GM12878 (cell line): ENCODE results near the gene SUPT3H. TPM values are rescaled to one million over a fixed set of nuclear protein-coding genes. Genes with fewer than 3 reads are reported as not detected.

Experiments used
- ATAC-seq: fragments of 200-7000 bp; cut with Tn5 transposase; 3 replicates; pipeline ENCODE4 v1.9.1; 2020; ENCODE audit warnings: mild to moderate bottlenecking, moderate library complexity
- BruUV-seq: library from RNA; stranded (reverse); fragments of 400-500 nt; replicated peaks from 2 replicates; lab custom pipeline; 2021; lab: Mats Ljungman, UMichigan
- CTCF ChIA-PET: fragments of 300-600 bp; sonication (Branson Sonifier 250); formaldehyde crosslinking; extraction: SDS; loops from one replicate; lab custom pipeline; 2021; ENCODE audit warnings: inconsistent platforms; lab: Yijun Ruan, JAX
- POLR2A ChIA-PET: fragments of 350-600 bp; formaldehyde crosslinking; extraction: SDS; loops from one replicate; lab custom pipeline; 2021; ENCODE audit warnings: inconsistent platforms; lab: Charles Lee
- RAD21 ChIA-PET: fragments of 300-600 bp; sonication (Branson Sonifier 250); formaldehyde crosslinking; loops from one replicate; lab custom pipeline; 2023; ENCODE audit warnings: antibody characterized with exemption; ENCODE audit not compliant: unreplicated experiment; lab: Charles Lee
- SMC1A ChIA-PET: fragments of 300-600 bp; sonication (Branson Sonifier 250); formaldehyde crosslinking; loops from one replicate; lab custom pipeline; 2023; ENCODE audit not compliant: unreplicated experiment, uncharacterized antibody; lab: Charles Lee
- DNase-seq: peaks from one replicate; pipeline ENCODE4 v3.0.0-alpha.2; 2011; ENCODE audit warnings: low read depth, low spot score
- FAIRE-seq: peaks from 3 replicates; lab custom pipeline; 2011; peaks lifted over from hg19 to GRCh38; lab: Jason Lieb, UNC
- H2AFZ ChIP-seq: 2 replicates; pipeline ENCODE4 v1.6.0; 2011; ENCODE audit warnings: low read depth, low read length, control low read depth; ENCODE audit not compliant: control insufficient read depth
- H3K27ac ChIP-seq: 2 replicates; pipeline ENCODE4 v1.5.1; 2011; ENCODE audit warnings: control low read depth; ENCODE audit not compliant: control insufficient read depth, insufficient read depth
- H3K27me3 ChIP-seq, 2 experiments: replicated peaks in 1 of 2; 2 replicates each; pipeline versions ENCODE4 v1.6.0 to v1.6.1; 2011; ENCODE audit warnings: low read length in 1 of 2; ENCODE audit not compliant: control insufficient read depth in 2 of 2, insufficient read depth in 2 of 2
- H3K36me3 ChIP-seq, 2 experiments: 2 replicates each; pipeline ENCODE4 v1.5.1; 2011; ENCODE audit warnings: low read length in 1 of 2; ENCODE audit not compliant: control insufficient read depth in 2 of 2, insufficient read depth in 2 of 2
- H3K4me1 ChIP-seq: 2 replicates; pipeline ENCODE4 v1.6.1; 2011; ENCODE audit warnings: mild to moderate bottlenecking, low read length, moderate library complexity, mixed read lengths; ENCODE audit not compliant: control insufficient read depth, insufficient read depth
- H3K4me2 ChIP-seq: 2 replicates; pipeline ENCODE4 v1.6.0; 2011; ENCODE audit warnings: control low read depth; ENCODE audit not compliant: control insufficient read depth, insufficient read depth
- H3K4me3 ChIP-seq: fragments of 200-600 bp; sonication (generic); 2 replicates; pipeline ENCODE4 v1.5.1; 2016
- H3K79me2 ChIP-seq: 2 replicates; pipeline ENCODE4 v1.6.0; 2011; ENCODE audit warnings: low read length; ENCODE audit not compliant: control insufficient read depth, insufficient read depth
- H3K9ac ChIP-seq: 2 replicates; pipeline ENCODE4 v1.8.0; 2011; ENCODE audit warnings: low read length, control low read depth, mixed read lengths; ENCODE audit not compliant: control insufficient read depth, insufficient read depth
- H3K9me3 ChIP-seq: replicated peaks from 3 replicates; pipeline ENCODE4 v1.5.1; 2011; ENCODE audit warnings: mild to moderate bottlenecking, low read length; ENCODE audit not compliant: control insufficient read depth, insufficient read depth
- H4K20me1 ChIP-seq: 2 replicates; pipeline ENCODE4 v1.6.0; 2011; ENCODE audit not compliant: control insufficient read depth, insufficient read depth
- BRCA1 ChIP-seq: IDR thresholded peaks from 2 replicates; pipeline ENCODE4 v1.6.1; 2011; ENCODE audit warnings: low read depth, low read length, improper control_type of control experiment
- SMARCA5 ChIP-seq: fragments of 450-650 bp; IDR thresholded peaks from 2 replicates; pipeline ENCODE4 v1.6.1; 2017; ENCODE audit warnings: mild to moderate bottlenecking
- WGBS: methylation state at CpG from one replicate; pipeline ENCODE4 v1.1.6; 2016; ENCODE audit warnings: low lambda C conversion rate; ENCODE audit not compliant: insufficient replicate concordance, insufficient coverage; ENCODE audit errors: missing lambda C conversion rate; 5-methylcytosine and 5-hydroxymethylcytosine counted together
- in situ Hi-C: fragments of 300-500 bp; cut with MboI; formaldehyde crosslinking; loops from 9 replicates; pipeline ENCODE4 v1.14.3; 2018; ENCODE audit warnings: mixed read lengths
- intact Hi-C: fragments of 100-400 bp; cut with micrococcal nuclease; formaldehyde crosslinking; loops from one replicate; pipeline ENCODE4 v1.14.2; 2022; ENCODE audit not compliant: unreplicated experiment
- polyA plus RNA-seq, 11 experiments: library from polyadenylated mRNA; depleted of rRNA in 4 of 11; unstranded in 6 of 11; stranded (reverse) in 5 of 11; fragments of >200 nt; fragmentation: Nextera tagmentation in 4 of 11; fragmentation: Illumina TruSeq in 1 of 11; extraction: Ambion mirVana in 4 of 11; extraction: Trizol in 1 of 11; gene quantifications; 1 replicate in 1 of 11; 2 replicates in 10 of 11; pipeline versions ENCODE4 v1.2.1 to v1.2.3, GENCODE V29; 2011 to 2016; ENCODE audit warnings: inconsistent platforms in 2 of 11, missing spikeins in 2 of 11, low read depth in 1 of 11
- total RNA-seq, 4 experiments: library from RNA; depleted of rRNA in 3 of 4; stranded (reverse); fragments of >200 nt in 3 of 4; fragmentation: Illumina TruSeq in 1 of 4; extraction: Trizol in 1 of 4; gene quantifications; 2 replicates each; pipeline versions ENCODE4 v1.2.1 to v1.2.3, GENCODE V29; 2013 to 2021
- TF ChIP-seq, protein P1 (sequence below): IDR thresholded peaks from 2 replicates; pipeline ENCODE4 v1.6.1; 2012; ENCODE audit warnings: low read length, inconsistent platforms
- TF ChIP-seq, protein P2 (sequence below): fragments of 450-650 bp; IDR thresholded peaks from 2 replicates; pipeline ENCODE4 v1.6.1; 2017; ENCODE audit warnings: mild to moderate bottlenecking, moderate library complexity
- TF ChIP-seq, protein P3 (sequence below): fragments of 450-650 bp; IDR thresholded peaks from 2 replicates; pipeline ENCODE4 v1.6.1; 2016; ENCODE audit warnings: mild to moderate bottlenecking, moderate library complexity, borderline replicate concordance

The SUPT3H gene
- total and polyA plus RNA-seq, 10 of the 15 experiments (the other 5 are each of a cell fraction or from before 2014, with no cell fraction given): 0.51 to 3.7 (median 2.0) TPM

DNA sequence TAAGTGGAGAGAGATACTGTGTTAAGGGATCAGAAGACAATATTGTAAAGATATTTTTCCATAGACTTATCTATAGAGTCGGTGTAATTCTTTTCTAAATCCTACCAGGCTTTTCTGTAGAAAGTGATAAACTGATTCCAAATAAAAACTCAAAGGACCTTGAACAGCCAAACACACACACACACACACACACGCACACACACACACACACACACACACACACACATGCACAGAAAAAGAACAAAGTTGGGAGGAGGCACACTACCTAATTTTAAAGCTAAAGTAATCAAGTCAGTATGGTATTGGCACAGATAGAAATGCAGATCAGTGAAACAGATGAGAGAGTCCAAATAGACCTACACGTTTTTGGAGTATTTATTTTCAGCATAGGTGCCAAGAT is 534.0 kb downstream of the SUPT3H start:
- TF ChIP-seq BRCA1 (no peak), SMARCA5 (no peak)
- TF ChIP-seq, protein P1, sequence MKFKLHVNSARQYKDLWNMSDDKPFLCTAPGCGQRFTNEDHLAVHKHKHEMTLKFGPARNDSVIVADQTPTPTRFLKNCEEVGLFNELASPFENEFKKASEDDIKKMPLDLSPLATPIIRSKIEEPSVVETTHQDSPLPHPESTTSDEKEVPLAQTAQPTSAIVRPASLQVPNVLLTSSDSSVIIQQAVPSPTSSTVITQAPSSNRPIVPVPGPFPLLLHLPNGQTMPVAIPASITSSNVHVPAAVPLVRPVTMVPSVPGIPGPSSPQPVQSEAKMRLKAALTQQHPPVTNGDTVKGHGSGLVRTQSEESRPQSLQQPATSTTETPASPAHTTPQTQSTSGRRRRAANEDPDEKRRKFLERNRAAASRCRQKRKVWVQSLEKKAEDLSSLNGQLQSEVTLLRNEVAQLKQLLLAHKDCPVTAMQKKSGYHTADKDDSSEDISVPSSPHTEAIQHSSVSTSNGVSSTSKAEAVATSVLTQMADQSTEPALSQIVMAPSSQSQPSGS: no peak
- TF ChIP-seq, protein P2, sequence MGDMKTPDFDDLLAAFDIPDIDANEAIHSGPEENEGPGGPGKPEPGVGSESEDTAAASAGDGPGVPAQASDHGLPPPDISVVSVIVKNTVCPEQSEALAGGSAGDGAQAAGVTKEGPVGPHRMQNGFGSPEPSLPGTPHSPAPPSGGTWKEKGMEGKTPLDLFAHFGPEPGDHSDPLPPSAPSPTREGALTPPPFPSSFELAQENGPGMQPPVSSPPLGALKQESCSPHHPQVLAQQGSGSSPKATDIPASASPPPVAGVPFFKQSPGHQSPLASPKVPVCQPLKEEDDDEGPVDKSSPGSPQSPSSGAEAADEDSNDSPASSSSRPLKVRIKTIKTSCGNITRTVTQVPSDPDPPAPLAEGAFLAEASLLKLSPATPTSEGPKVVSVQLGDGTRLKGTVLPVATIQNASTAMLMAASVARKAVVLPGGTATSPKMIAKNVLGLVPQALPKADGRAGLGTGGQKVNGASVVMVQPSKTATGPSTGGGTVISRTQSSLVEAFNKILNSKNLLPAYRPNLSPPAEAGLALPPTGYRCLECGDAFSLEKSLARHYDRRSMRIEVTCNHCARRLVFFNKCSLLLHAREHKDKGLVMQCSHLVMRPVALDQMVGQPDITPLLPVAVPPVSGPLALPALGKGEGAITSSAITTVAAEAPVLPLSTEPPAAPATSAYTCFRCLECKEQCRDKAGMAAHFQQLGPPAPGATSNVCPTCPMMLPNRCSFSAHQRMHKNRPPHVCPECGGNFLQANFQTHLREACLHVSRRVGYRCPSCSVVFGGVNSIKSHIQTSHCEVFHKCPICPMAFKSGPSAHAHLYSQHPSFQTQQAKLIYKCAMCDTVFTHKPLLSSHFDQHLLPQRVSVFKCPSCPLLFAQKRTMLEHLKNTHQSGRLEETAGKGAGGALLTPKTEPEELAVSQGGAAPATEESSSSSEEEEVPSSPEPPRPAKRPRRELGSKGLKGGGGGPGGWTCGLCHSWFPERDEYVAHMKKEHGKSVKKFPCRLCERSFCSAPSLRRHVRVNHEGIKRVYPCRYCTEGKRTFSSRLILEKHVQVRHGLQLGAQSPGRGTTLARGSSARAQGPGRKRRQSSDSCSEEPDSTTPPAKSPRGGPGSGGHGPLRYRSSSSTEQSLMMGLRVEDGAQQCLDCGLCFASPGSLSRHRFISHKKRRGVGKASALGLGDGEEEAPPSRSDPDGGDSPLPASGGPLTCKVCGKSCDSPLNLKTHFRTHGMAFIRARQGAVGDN: no peak
- TF ChIP-seq, protein P3, sequence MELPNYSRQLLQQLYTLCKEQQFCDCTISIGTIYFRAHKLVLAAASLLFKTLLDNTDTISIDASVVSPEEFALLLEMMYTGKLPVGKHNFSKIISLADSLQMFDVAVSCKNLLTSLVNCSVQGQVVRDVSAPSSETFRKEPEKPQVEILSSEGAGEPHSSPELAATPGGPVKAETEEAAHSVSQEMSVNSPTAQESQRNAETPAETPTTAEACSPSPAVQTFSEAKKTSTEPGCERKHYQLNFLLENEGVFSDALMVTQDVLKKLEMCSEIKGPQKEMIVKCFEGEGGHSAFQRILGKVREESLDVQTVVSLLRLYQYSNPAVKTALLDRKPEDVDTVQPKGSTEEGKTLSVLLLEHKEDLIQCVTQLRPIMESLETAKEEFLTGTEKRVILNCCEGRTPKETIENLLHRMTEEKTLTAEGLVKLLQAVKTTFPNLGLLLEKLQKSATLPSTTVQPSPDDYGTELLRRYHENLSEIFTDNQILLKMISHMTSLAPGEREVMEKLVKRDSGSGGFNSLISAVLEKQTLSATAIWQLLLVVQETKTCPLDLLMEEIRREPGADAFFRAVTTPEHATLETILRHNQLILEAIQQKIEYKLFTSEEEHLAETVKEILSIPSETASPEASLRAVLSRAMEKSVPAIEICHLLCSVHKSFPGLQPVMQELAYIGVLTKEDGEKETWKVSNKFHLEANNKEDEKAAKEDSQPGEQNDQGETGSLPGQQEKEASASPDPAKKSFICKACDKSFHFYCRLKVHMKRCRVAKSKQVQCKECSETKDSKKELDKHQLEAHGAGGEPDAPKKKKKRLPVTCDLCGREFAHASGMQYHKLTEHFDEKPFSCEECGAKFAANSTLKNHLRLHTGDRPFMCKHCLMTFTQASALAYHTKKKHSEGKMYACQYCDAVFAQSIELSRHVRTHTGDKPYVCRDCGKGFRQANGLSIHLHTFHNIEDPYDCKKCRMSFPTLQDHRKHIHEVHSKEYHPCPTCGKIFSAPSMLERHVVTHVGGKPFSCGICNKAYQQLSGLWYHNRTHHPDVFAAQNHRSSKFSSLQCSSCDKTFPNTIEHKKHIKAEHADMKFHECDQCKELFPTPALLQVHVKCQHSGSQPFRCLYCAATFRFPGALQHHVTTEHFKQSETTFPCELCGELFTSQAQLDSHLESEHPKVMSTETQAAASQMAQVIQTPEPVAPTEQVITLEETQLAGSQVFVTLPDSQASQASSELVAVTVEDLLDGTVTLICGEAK: no peak
- no peak overlapping the region for H3K9ac ChIP-seq
- 33% methylated on average over 3 of the region's 3 CpGs for whole genome bisulfite sequencing
- FAIRE-seq (no peak), ATAC-seq (no peak), DNase-seq (no peak)
- ChIA-PET RAD21 (no interaction called here), SMC1A (interaction anchor here (1.0 to 1.2 kb wide), 2 partner anchors 10 to 117 kb away, joined by 3 read pairs; no protein-coding TSS in a partner anchor), CTCF (no interaction called here), POLR2A (no interaction called here)
- no peaks in the 10 kb centered on the region for H3K4me1 ChIP-seq
- H3K36me3 ChIP-seq: no peaks in the 10 kb centered on the region
- H3K4me2 ChIP-seq: no peak overlapping the region
- in situ Hi-C loops (no loop called here), intact Hi-C loops (no loop called here)
- no peak overlapping the region for H2AFZ ChIP-seq
- H3K9me3 ChIP-seq: no peaks in the 10 kb centered on the region
- BruUV-seq: no TSS peak
- no peaks in the 10 kb centered on the region for H4K20me1 ChIP-seq
- no peaks in the 10 kb centered on the region for H3K79me2 ChIP-seq
- H3K27me3 ChIP-seq: no peaks in the 10 kb centered on the region
- no peak overlapping the region for H3K27ac ChIP-seq
- H3K4me3 ChIP-seq: no peak overlapping the region
